GM10847 (cell line): Measurements from ENCODE around the gene TNFSF4.

Source experiments
- POLR2A ChIP-seq: IDR thresholded peaks from 2 replicates; pipeline ENCODE4 v1.6.1; 2011; ENCODE audit not compliant: insufficient read length; ENCODE audit errors: extremely low read depth

TNFSF4 gene

DNA sequence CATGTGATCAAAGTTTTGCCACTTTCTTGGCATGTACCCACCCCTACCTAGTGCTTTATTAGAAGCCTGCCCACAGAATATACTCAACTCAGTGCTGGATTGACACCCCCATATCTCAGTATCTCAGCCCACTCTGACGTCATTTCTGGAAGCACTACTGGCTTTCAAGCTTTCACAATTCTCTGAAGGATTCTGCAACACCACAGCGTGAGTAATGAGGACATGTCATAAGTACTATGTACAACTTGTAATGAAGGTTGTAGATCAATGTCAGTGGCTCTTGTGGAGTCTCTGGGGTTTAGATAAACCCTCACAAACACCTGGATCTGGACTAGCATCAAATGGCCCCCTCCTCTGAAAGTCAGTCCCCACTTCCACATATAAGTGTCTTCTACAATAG lies 57.2 kb downstream of the TNFSF4 start:
- no peak for TF ChIP-seq POLR2A

- no peak for TF ChIP-seq POLR2A
Measured at GRCh38 chr1:173148971-173149370, 58.2 kb downstream of the TNFSF4 start.

GRCh38 chr1:173148545-173148944 lies 58.6 kb downstream of the TNFSF4 start:
- TF ChIP-seq POLR2A: no peak

GRCh38 chr1:173140733-173141132 lies 66.4 kb downstream of the TNFSF4 start:
- no peak for TF ChIP-seq POLR2A

- no peak for TF ChIP-seq POLR2A
Measured at GRCh38 chr1:173139706-173140105, 67.4 kb downstream of the TNFSF4 start.

- no peak for TF ChIP-seq POLR2A
Measured at GRCh38 chr1:173137107-173137706, 69.9 kb downstream of the TNFSF4 start.

DNA sequence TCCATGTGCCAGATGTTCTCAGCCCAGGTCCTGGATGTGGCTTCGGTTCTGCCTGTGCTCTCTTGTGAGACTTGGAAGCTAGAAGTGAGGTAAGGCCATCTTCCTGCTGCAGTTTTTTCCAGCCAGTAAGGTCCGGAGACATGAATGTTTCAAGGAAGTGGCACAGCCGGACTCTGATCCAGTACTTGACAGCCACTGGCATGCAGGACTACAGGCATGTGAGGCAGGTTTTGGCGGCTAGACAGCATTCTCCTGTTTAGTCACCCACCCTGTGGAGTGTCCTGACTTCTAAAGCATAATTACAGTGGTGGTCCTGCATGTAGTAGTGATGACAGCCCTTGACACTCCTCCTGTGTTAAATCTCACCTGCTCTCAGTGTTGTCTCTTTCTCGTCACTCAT lies 72.3 kb downstream of the TNFSF4 start:
- TF ChIP-seq POLR2A: no peak

GRCh38 chr1:173134029-173134428 lies 73.1 kb downstream of the TNFSF4 start:
- no peak for TF ChIP-seq POLR2A
